Measurements from ENCODE around the gene RAI1.

RAI1 gene

DNA sequence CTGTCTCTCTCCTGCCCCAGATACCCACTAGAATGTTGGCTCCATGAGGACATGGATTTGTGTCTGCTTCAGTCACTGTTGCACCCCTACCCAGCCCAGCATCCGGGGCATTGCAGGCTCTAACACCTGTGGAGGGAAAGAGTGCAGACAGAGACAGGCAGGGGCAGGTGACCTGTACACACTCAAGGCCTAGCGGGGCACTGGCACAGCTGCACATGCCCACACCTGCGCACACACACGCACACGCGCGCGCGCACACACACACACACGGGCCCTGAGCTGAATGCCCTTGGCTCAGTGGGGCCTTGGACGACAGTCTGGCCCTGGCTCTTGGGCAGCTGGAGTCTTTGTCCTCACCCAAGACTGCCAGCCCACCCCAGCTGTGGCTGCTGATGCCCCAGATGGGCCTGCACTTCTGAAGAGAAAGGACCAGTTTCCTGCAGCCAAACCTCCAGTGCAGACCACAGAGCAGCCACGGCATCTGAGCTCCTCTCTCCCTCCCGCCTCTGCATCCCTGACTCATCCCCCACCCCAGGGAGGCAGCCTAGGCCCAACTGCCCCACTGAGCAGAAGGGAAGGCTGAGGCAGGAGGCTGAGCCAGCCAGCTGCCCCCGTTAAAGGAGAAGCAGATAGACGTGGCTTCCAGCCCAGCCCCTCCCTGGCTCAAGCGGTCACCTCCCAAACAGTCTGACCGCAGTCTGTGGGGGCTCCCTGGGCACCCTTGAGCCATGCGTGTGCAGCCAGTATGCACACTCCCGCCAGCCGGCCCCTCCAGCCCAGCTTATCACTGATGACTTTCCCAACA lies 12.3 kb upstream of the RAI1 start:
- Histone ChIP-seq H4K20me1 (no peaks in the 10 kb centered on the region; a peak in 1 of 22 replicates), H3K4me1 (peaks cover 23 to 58% (median 51%) of the 10 kb centered on the region in 10 experiments), H3K4me3 (no peak overlapping the region), H3K9ac (peak overlapping the region in 2 of 11 experiments; percentile 21 to 32; a peak in 3 of 22 replicates), H3K36me3 (no peaks in the 10 kb centered on the region), H3K4me2 (peak overlapping the region in 9 of 11 experiments; percentile 50 to 74 (median 61); a peak in 19 of 22 replicates), H3K9me3 (replicated peaks in 1 of 11) (no peaks in the 10 kb centered on the region), H3K27me3 (no peaks in the 10 kb centered on the region), H3K27ac (peak overlapping the region in 2 of 11 experiments; percentile 35 to 42; a peak in 3 of 22 replicates)
- no peak for TF ChIP-seq Cebpa-rat (IDR thresholded peaks at IDR 0.05)

DNA sequence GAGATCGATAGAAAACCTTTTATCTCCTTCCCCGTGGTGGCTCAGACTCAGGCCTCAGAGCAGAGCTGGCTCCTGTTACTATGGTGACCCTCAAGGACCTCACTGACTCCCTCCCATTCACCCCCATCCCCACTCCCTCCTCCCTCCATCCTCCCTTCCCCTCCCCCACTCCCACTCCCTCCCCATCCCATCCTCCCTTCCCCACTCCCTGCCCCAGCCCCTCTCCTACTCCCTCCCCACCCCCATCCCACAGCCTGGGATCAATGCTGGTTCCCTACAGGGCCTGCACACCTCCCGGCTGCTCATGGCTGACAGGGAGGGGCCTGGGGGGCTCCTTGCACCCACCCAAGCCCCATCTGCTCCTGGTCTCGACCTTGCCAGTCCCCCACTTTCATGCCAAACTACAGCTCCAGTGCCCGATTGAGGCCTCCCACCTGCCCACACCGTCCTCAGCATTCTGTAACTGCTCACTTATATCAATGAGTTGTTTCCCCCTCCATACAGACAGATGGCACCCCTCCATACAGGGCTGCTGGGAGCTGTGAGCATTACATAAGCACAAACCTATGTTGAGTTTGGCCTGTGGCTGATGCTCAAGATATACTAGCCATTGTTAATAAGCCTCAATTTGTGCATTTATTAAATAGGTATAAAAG lies 11.6 kb upstream of the RAI1 start:
- Histone ChIP-seq H3K4me1 (peaks cover 23 to 57% (median 51%) of the 10 kb centered on the region in 10 experiments), H4K20me1 (no peaks in the 10 kb centered on the region; a peak in 1 of 22 replicates), H3K27me3 (no peaks in the 10 kb centered on the region), H3K27ac (no peak overlapping the region; a peak in 1 of 22 replicates), H3K4me3 (no peak overlapping the region), H3K36me3 (no peaks in the 10 kb centered on the region), H3K9ac (no peak overlapping the region), H3K4me2 (peak overlapping the region in 6 of 11 experiments; percentile 58 to 74 (median 65); a peak in 10 of 22 replicates), H3K9me3 (replicated peaks in 1 of 11) (no peaks in the 10 kb centered on the region)
- no peak for TF ChIP-seq Cebpa-rat (IDR thresholded peaks at IDR 0.05)

DNA sequence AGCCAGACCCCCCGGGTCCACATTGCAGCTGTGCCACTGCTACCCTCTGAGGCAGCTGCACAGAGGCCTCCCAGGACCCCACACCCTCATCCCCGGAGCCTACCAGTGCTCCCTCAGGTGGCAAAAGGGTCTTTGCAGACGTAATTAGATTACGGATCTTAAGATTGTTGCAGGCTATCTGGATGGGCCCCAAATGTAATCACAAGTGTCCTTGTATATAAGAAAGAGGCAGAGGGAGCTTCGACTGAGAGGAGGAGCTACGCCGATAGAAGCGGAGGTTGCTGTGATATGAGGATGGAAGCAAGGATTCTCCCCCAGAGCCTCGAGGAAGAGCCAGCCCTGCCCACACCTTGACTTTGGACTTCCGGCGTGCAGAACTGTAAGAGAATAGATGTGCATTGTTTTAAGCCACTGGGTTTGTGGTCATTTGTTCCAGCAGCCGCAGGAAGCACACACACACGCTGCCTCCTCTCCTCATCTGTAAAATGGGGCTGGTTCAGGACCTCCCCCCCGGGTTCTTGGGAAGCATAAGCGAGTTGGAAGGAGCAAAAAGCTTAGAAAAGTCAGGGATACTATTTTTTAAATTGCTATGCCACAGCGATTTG lies 10.5 kb upstream of the RAI1 start:
- TF ChIP-seq Cebpa-rat (IDR thresholded peaks at IDR 0.05) = no peak
- H3K4me1 ChIP-seq = peaks cover 23 to 60% (median 50%) of the 10 kb centered on the region in 10 experiments
- H3K4me2 ChIP-seq = peak overlapping the region in 2 of 11 experiments; percentile 10 to 82; a peak in 2 of 22 replicates

DNA sequence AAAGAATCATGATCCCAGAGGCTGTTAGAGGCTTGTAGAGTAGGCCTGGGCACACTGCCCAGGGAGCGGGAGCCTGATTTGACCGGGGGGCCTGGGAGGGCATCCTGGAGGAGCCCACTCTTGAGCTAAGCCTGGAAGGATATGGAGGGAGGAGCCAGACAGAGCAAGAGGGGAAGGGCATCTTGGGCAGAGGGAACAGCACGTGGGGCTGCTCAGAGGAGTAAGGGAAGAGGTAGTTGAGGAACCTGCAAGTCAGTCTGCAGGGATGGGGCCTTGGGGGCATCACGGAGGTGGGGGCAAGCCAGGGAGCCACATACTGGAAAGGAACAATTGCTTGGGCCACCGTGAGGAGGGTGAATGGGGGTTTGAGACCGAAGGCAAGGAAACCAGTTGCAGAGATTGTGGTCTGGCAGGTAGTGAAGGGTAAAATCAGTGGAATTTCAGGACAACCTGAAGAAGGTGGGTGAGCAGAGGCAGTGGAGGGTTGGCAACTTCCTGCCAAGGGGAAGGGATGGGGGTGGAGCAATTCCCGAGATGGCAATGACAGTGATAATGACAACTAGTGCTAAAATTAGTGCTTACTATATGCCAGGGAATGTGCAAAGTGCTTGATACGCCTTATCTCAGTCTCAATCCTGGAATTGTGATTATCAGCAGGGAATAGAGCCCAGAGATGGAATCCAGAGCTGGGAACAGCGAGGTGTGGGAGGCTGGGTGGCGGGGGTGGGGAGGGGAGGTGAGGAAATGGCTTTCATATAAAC lies 9.7 kb upstream of the RAI1 start:
- Histone ChIP-seq H3K4me3 (no peak overlapping the region), H3K36me3 (no peaks in the 10 kb centered on the region), H4K20me1 (no peaks in the 10 kb centered on the region; a peak in 1 of 22 replicates), H3K9ac (no peak overlapping the region), H3K4me2 (peak overlapping the region in 5 of 11 experiments; percentile 39 to 86 (median 72); a peak in 7 of 22 replicates), H3K27ac (no peak overlapping the region), H3K4me1 (peaks cover 23 to 60% (median 51%) of the 10 kb centered on the region in 10 experiments), H3K9me3 (replicated peaks in 1 of 11) (no peaks in the 10 kb centered on the region), H3K27me3 (no peaks in the 10 kb centered on the region)
- no peak for TF ChIP-seq Cebpa-rat (IDR thresholded peaks at IDR 0.05)

More for the DNA sequence above, 10.5 kb upstream of the RAI1 start:
- Histone ChIP-seq H3K9ac (no peak overlapping the region), H3K36me3 (no peaks in the 10 kb centered on the region), H3K27me3 (no peaks in the 10 kb centered on the region), H4K20me1 (no peaks in the 10 kb centered on the region; a peak in 1 of 22 replicates), H3K9me3 (replicated peaks in 1 of 11) (no peaks in the 10 kb centered on the region), H3K27ac (no peak overlapping the region), H3K4me3 (no peak overlapping the region)

DNA sequence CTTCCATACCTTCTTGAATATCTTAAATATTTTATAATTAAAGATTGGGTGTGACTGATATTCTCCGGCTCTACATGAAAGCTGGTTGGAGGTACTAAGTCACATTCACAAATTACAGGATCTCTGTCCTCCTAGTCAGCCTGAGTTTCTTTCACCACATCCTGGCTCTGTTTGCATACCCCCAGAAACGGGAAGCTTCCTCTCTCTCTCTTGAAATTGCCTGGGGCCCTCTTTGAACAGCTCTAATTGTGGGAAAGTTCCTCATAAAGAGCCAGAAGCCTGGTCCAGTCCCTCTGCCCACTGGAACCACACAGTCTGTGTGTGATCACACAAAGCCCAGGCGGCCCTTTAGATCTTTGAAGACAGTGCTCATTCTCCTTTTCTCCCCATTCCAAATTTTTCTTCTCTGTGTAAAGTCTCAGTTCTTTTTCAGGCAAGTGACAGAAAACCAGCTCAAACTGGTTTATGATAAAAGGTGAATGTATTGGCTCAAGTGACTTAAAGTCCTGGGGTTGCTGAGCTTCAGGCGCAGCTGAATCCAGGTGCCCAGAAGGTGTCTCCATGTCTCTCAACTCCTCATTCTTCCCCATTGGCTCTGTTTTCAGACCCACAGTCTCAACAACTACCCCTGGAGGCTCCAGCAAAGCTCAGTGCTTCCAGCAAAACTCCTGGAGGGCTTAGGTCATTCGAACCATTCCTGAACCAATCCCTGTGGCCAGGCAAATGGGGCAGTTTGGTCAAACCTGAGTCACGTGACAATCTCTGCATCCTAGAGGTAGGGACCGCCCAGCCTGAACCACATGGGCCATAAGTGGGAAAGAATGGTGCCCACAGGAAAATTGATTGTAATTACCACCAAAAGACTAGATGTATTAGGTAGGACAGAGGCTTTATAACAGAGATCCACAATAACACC lies 8.5 kb upstream of the RAI1 start:
- H3K4me3 ChIP-seq = no peak overlapping the region
- H4K20me1 ChIP-seq = no peaks in the 10 kb centered on the region; a peak in 2 of 22 replicates
- H3K27ac ChIP-seq = peak overlapping the region in 2 of 11 experiments; percentile 35; a peak in 3 of 22 replicates
- H3K9ac ChIP-seq = peak overlapping the region in 3 of 11 experiments; percentile 5 to 46 (median 14); a peak in 3 of 22 replicates
- H3K4me2 ChIP-seq = peak overlapping the region; percentile 15 to 86 (median 45)
- H3K36me3 ChIP-seq = no peaks in the 10 kb centered on the region
- peaks cover 25 to 61% (median 51%) of the 10 kb centered on the region in 10 experiments for H3K4me1 ChIP-seq
- no peaks in the 10 kb centered on the region for H3K9me3 ChIP-seq (replicated peaks in 1 of 11)
- no peaks in the 10 kb centered on the region for H3K27me3 ChIP-seq
- no peak for TF ChIP-seq Cebpa-rat (IDR thresholded peaks at IDR 0.05)

DNA sequence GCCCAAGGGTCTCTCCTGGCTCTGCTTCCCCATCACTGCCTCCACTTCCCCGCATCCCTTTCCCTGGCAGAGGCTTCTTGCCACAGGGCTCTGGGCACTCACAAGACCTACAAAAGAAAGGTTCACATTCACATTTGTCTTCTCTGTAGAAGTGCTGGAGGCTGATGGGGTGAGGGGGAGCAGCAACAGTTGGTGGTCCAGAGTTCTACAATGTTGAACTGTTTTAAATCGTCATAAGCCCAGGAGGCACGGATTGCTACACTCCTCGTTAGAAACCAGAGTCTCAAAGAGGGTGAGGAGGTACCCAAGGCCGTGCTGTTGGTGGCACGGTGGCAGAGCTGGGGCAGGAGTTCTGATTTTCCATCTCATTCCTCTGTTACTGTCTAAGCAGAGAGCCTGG lies 5.8 kb upstream of the RAI1 start:
- no peaks in the 10 kb centered on the region for H3K9me3 ChIP-seq (replicated peaks in 1 of 11)
- peak overlapping the region in 3 of 11 experiments; percentile 51 to 67 (median 57); a peak in 1 of 22 replicates for H3K4me2 ChIP-seq
- no peaks in the 10 kb centered on the region for H3K27me3 ChIP-seq
- no peak overlapping the region for H3K4me3 ChIP-seq
- H3K36me3 ChIP-seq = no peaks in the 10 kb centered on the region
- peaks cover 27 to 46% (median 35%) of the 10 kb centered on the region in 10 experiments for H3K4me1 ChIP-seq
- H3K9ac ChIP-seq = no peak overlapping the region
- H3K27ac ChIP-seq = no peak overlapping the region
- H4K20me1 ChIP-seq = peaks cover 0 to 7% (median 0%) of the 10 kb centered on the region in 11 experiments; a peak in 3 of 22 replicates
- TF ChIP-seq Cebpa-rat (IDR thresholded peaks at IDR 0.05) = no peak

DNA sequence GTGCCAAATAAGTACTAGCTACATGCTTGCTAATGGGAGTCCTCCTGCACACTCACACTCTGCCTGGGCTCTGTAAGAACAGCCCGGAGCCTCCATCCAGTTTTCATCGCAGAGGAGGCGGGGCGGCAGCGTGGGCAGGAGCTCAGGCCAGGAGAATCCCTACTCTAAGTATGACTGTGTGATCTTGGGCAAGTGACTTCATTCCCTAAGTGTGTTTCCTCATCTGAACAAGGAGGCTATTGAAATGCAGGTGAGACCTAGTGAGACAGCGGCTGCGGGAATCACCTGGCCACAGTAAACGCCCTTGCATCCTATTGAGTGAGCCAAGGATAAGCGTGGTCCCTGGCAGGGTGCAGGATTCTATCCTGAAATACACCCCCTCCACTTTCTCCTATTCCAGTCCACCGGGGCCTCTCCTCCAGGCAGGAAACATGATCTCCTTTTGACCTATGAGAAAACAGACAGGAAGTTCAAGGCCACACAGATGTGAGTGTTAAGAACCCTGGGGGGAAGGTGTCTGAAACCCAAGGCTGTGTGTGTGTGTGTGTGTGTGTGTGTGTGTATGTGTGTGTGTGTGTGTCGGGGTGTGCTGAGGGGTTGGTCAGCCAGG lies 5.2 kb upstream of the RAI1 start:
- peaks cover 0 to 13% (median 0%) of the 10 kb centered on the region in 11 experiments; a peak in 3 of 22 replicates for H4K20me1 ChIP-seq
- H3K36me3 ChIP-seq = no peaks in the 10 kb centered on the region
- H3K9ac ChIP-seq = peak overlapping the region in 2 of 11 experiments; percentile 3 to 16; a peak in 2 of 22 replicates
- peak overlapping the region; percentile 23 to 67 (median 54); a peak in 20 of 22 replicates for H3K4me2 ChIP-seq
- TF ChIP-seq Cebpa-rat (IDR thresholded peaks at IDR 0.05) = no peak
- no peak overlapping the region for H3K27ac ChIP-seq
- H3K27me3 ChIP-seq = no peaks in the 10 kb centered on the region
- H3K4me1 ChIP-seq = peaks cover 27 to 48% (median 35%) of the 10 kb centered on the region in 10 experiments
- H3K4me3 ChIP-seq = no peak overlapping the region
- no peaks in the 10 kb centered on the region for H3K9me3 ChIP-seq (replicated peaks in 1 of 11)
